ENCODE results near the gene PEA15.

PEA15 gene

GRCh38 chr1:160216301-160216700, 11.1 kb downstream of the PEA15 start:
- TF ChIP-seq TCF4 (CRISPR knock-in tag; IDR thresholded peaks at IDR 0.05; ENCODE audit: borderline replicate concordance): no peak
- no peak for TF ChIP-seq ESRRG (CRISPR knock-in tag; IDR thresholded peaks at IDR 0.05)
- TF ChIP-seq ZNF8 (CRISPR knock-in tag; IDR thresholded peaks at IDR 0.05): no peak
- no peak for TF ChIP-seq ZFP30 (CRISPR knock-in tag; IDR thresholded peaks at IDR 0.05)
- ATAC-seq: no peak

- ATAC-seq: no peak; the same call in 2 of the 3 replicates
- TF ChIP-seq GLIS3 (CRISPR knock-in tag; IDR thresholded peaks at IDR 0.05): no peak
- no peak for TF ChIP-seq ZFP3 (CRISPR knock-in tag; IDR thresholded peaks at IDR 0.05)
- TF ChIP-seq ZNF70 (CRISPR knock-in tag; IDR thresholded peaks at IDR 0.05): no peak
- no peak for TF ChIP-seq ZFP30 (CRISPR knock-in tag; IDR thresholded peaks at IDR 0.05)
- no peak for TF ChIP-seq ZNF8 (CRISPR knock-in tag; IDR thresholded peaks at IDR 0.05)
- TF ChIP-seq POU6F1 (CRISPR knock-in tag; IDR thresholded peaks at IDR 0.05; ENCODE audit: borderline replicate concordance, low read depth): no peak
- no peak for TF ChIP-seq PPARA (CRISPR knock-in tag; IDR thresholded peaks at IDR 0.05; ENCODE audit: borderline replicate concordance)
- no peak for TF ChIP-seq CREB5 (CRISPR knock-in tag; IDR thresholded peaks at IDR 0.05; ENCODE audit: low read depth)
- TF ChIP-seq TCF4 (CRISPR knock-in tag; IDR thresholded peaks at IDR 0.05; ENCODE audit: borderline replicate concordance): no peak
- no peak for TF ChIP-seq BACH2 (CRISPR knock-in tag; IDR thresholded peaks at IDR 0.05; ENCODE audit: borderline replicate concordance)
- TF ChIP-seq TOX (CRISPR knock-in tag; IDR thresholded peaks at IDR 0.05; ENCODE audit: borderline replicate concordance): no peak
Observed at GRCh38 chr1:160217481-160218051, 12.4 kb downstream of the PEA15 start.

GRCh38 chr1:160219062-160219929, 14.1 kb downstream of the PEA15 start:
- peak; percentile 89 for ATAC-seq
- no peak for TF ChIP-seq CREB5 (CRISPR knock-in tag; IDR thresholded peaks at IDR 0.05; ENCODE audit: low read depth)
- TF ChIP-seq TOX (CRISPR knock-in tag; IDR thresholded peaks at IDR 0.05; ENCODE audit: borderline replicate concordance): no peak
- TF ChIP-seq ARNTL (CRISPR knock-in tag; IDR thresholded peaks at IDR 0.05; ENCODE audit: borderline replicate concordance, low read depth): no peak
- TF ChIP-seq ZFP30 (CRISPR knock-in tag; IDR thresholded peaks at IDR 0.05): no peak
- no peak for TF ChIP-seq CSDC2 (CRISPR knock-in tag; IDR thresholded peaks at IDR 0.05)
- no peak for TF ChIP-seq OSR1 (CRISPR knock-in tag; IDR thresholded peaks at IDR 0.05)
- no peak for TF ChIP-seq ZNF8 (CRISPR knock-in tag; IDR thresholded peaks at IDR 0.05)
- TF ChIP-seq PPARA (CRISPR knock-in tag; IDR thresholded peaks at IDR 0.05; ENCODE audit: borderline replicate concordance): no peak
- TF ChIP-seq ZNF70 (CRISPR knock-in tag; IDR thresholded peaks at IDR 0.05): no peak
- TF ChIP-seq ISL1 (CRISPR knock-in tag; IDR thresholded peaks at IDR 0.05): no peak
- TF ChIP-seq POU6F1 (CRISPR knock-in tag; IDR thresholded peaks at IDR 0.05; ENCODE audit: borderline replicate concordance, low read depth): no peak
- no peak for TF ChIP-seq TCF4 (CRISPR knock-in tag; IDR thresholded peaks at IDR 0.05; ENCODE audit: borderline replicate concordance)
- no peak for TF ChIP-seq ZFP3 (CRISPR knock-in tag; IDR thresholded peaks at IDR 0.05)
- TF ChIP-seq TSHZ2 (CRISPR knock-in tag; IDR thresholded peaks at IDR 0.05): no peak
- TF ChIP-seq ZC3H10 (CRISPR knock-in tag; IDR thresholded peaks at IDR 0.05): no peak
- no peak for TF ChIP-seq ZNF565 (CRISPR knock-in tag; conservative IDR thresholded peaks at IDR 0.05; ENCODE audit: low read depth)
